HG02610 (cell line): Measurements from ENCODE around the gene HSP90AB1.

Experiments used
- ATAC-seq: cut with Tn5 transposase; IDR thresholded peaks from one replicate; pipeline ENCODE4 v1.9.1; 2021; ENCODE audit warnings: mild to moderate bottlenecking, moderate library complexity; ENCODE audit not compliant: unreplicated experiment

HSP90AB1 gene

GRCh38 chr6:44253307-44254101, 6.6 kb downstream of the HSP90AB1 start:
- no peak for ATAC-seq

- ATAC-seq = no peak
Observed at GRCh38 chr6:44254191-44255104, 7.5 kb downstream of the HSP90AB1 start.

- no peak for ATAC-seq
Observed at GRCh38 chr6:44255105-44255808, 8.4 kb downstream of the HSP90AB1 start.

- ATAC-seq = no peak
Observed at GRCh38 chr6:44255871-44256774, 9.2 kb downstream of the HSP90AB1 start.

- no peak for ATAC-seq
Observed at GRCh38 chr6:44256775-44257024, 9.8 kb downstream of the HSP90AB1 start.

GRCh38 chr6:44257025-44257752, 10.3 kb downstream of the HSP90AB1 start, which contains the start of gene SLC35B2:
TSS of gene SLC35B2 (minus strand) at chr6:44257528. CDS start at chr6:44257410, 118 bp downstream.
- peak; percentile 34 for ATAC-seq

GRCh38 chr6:44257753-44258324, 10.9 kb downstream of the HSP90AB1 start:
- peak; percentile 17 for ATAC-seq

- ATAC-seq = no peak
Observed at GRCh38 chr6:44258325-44258863, 11.5 kb downstream of the HSP90AB1 start.

- no peak for ATAC-seq
Observed at GRCh38 chr6:44258921-44259320, 12.0 kb downstream of the HSP90AB1 start.

GRCh38 chr6:44260011-44260410, 13.1 kb downstream of the HSP90AB1 start:
- no peak for ATAC-seq

- ATAC-seq = no peak
Observed at GRCh38 chr6:44260451-44261297, 13.8 kb downstream of the HSP90AB1 start.

GRCh38 chr6:44261581-44261980, 14.7 kb downstream of the HSP90AB1 start:
- no peak for ATAC-seq

GRCh38 chr6:44262467-44263353, 15.8 kb downstream of the HSP90AB1 start:
- ATAC-seq = no peak

- ATAC-seq = peak; percentile 23
Observed at GRCh38 chr6:44263354-44264100, 16.6 kb downstream of the HSP90AB1 start.

GRCh38 chr6:44264154-44265006, 17.5 kb downstream of the HSP90AB1 start:
- ATAC-seq = peak; percentile 21
